ENCODE measurements around the gene JPH3.

Gene JPH3

DNA sequence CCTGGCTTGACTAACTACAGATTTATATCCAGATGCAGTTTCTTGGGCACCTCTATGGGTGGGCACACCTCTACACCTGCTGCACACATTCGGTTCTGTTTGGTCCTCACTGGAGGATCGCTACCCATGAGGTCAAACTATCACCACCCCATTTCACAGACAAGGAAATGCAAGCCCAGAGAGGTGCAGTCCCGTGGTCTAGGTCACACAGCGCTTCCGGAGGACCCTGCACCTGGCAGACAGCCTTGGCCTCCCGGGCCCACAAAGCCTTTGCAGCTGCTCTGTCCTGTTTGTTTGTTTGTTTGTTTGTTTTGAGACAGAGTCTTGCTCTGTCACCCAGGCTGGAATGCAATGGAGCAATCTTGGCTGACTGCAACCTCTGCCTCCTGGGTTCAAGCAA lies 39.3 kb upstream of the JPH3 start:
- Histone ChIP-seq H3K27ac (ENCODE audit: low read length) (no peak overlapping the region), H3K4me3 (ENCODE audit: low read length) (no peak overlapping the region), H3K27me3 (ENCODE audit: insufficient read depth, low read length) (no peaks in the 10 kb centered on the region), H3K4me1 (ENCODE audit: insufficient read depth, low read length) (no peaks in the 10 kb centered on the region), H3K9me3 (ENCODE audit: insufficient read depth, low read depth, low read length) (no peaks in the 10 kb centered on the region), H3K36me3 (ENCODE audit: insufficient read depth, low read depth, low read length) (no peaks in the 10 kb centered on the region), H3K9ac (ENCODE audit: low read depth, low read length) (no peak overlapping the region)

DNA sequence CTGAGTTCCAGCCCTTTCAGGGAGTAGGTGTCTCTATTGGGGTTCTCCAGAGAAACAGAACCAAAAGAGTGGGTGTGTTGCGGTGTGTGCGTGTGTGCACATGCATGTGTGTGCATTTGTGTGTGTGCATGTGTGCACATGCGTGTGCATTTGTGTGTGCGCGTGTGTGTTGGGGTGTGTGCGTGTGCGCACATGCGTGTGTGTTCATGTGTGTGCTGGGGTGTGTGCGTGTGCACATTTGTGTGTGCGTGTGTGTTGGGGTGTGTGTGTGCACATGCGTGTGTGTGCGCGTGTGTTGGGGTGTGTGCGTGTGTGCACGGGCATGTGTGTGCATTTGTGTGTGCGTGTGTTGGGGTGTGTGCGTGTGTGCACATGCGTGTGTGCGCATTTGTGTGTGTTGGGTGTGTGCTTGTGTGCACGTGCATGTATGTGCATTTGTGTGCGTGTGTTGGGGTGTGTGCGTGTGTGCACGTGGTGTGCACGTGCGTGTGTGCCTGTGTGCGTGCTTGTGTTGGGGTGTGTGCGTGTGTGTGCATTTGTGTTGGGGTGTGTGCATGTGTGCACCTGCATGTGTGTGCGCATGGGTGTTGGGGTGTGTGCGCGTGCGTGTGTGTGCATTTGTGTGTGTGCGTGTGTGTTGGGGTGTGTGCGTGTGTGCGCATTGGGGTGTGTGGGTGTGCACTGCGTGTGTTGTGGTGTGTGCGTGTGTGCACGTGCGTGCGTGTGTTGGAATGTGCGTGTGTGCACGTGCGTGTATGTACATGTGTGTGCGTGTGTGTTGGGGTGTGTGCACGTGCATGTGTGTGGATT lies 38.4 kb upstream of the JPH3 start:
- H3K9ac ChIP-seq (ENCODE audit: low read depth, low read length) = no peak overlapping the region
- H3K27ac ChIP-seq (ENCODE audit: low read length) = no peak overlapping the region
- no peaks in the 10 kb centered on the region for H3K9me3 ChIP-seq (ENCODE audit: insufficient read depth, low read depth, low read length)
- H3K36me3 ChIP-seq (ENCODE audit: insufficient read depth, low read depth, low read length) = no peaks in the 10 kb centered on the region
- no peaks in the 10 kb centered on the region for H3K27me3 ChIP-seq (ENCODE audit: insufficient read depth, low read length)
- H3K4me1 ChIP-seq (ENCODE audit: insufficient read depth, low read length) = no peaks in the 10 kb centered on the region
- no peak overlapping the region for H3K4me3 ChIP-seq (ENCODE audit: low read length)

DNA sequence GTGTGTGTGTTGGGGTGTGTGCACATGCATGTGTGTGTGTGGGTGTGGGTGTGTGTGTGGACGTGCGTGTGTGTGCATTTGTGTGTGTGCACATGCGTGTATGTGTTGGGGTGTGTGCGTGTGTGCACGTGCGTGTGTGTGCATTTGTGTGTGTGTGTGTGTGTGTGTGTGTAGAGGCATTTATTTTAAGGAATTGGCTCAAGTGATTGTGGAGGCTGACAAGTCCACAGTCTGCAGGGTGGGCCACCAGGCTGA lies 37.9 kb upstream of the JPH3 start:
- H3K4me3 ChIP-seq (ENCODE audit: low read length) = no peak overlapping the region
- no peaks in the 10 kb centered on the region for H3K4me1 ChIP-seq (ENCODE audit: insufficient read depth, low read length)
- no peaks in the 10 kb centered on the region for H3K27me3 ChIP-seq (ENCODE audit: insufficient read depth, low read length)
- H3K36me3 ChIP-seq (ENCODE audit: insufficient read depth, low read depth, low read length) = no peaks in the 10 kb centered on the region
- H3K27ac ChIP-seq (ENCODE audit: low read length) = no peak overlapping the region
- H3K9me3 ChIP-seq (ENCODE audit: insufficient read depth, low read depth, low read length) = no peaks in the 10 kb centered on the region
- H3K9ac ChIP-seq (ENCODE audit: low read depth, low read length) = no peak overlapping the region

DNA sequence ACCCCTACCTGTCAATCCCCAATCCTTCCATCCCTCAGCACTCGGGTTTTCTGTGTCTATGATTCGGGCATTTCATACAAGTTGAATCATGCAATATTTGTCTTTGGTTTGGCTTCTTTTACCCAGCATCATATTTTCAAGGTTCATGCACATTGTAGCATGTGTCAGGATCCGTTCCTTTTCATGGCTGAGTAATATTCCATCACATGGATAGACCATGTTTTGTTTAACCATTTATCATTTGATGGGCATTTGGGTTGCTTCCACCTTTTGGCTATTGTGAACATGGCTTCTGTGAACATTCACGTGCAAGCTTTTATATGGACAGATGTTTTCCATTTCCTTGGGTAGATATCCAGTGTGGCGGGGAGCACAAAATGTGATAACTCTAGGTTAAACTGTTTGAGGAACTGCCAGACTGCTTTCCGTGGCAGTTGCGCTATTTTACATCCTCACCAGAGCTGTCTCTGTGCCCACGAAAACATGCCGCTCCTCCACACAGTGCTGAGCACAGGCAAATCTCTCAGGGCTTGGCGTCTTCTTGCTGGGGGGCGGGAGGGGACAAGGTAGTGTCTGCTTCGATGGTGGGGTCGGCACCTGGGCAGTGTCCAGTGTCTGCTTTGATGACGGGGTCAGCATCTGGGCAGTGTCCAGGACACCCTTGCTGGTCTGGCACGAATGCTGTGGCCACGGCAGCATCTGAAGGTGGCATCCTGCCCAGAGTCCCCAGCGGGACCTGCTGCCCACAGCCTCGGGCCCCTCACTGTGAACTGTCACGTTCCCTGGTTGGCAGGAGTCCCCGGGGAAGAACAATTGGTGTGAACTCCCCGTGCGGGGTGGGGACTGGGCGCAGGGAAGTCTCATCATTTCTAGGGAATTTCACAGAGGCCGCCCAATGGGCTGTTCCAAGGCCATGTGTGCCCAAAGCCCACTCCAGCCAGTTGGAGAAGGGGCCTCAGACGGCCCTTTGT lies 32.4 kb upstream of the JPH3 start:
- no peaks in the 10 kb centered on the region for H3K36me3 ChIP-seq (ENCODE audit: insufficient read depth, low read depth, low read length)
- no peaks in the 10 kb centered on the region for H3K27me3 ChIP-seq (ENCODE audit: insufficient read depth, low read length)
- H3K9ac ChIP-seq (ENCODE audit: low read depth, low read length) = no peak overlapping the region
- peaks cover 3% of the 10 kb centered on the region; the same call in 1 of the 2 replicates for H3K4me1 ChIP-seq (ENCODE audit: insufficient read depth, low read length)
- H3K4me3 ChIP-seq (ENCODE audit: low read length) = no peak overlapping the region
- H3K9me3 ChIP-seq (ENCODE audit: insufficient read depth, low read depth, low read length) = no peaks in the 10 kb centered on the region
- H3K27ac ChIP-seq (ENCODE audit: low read length) = no peak overlapping the region

DNA sequence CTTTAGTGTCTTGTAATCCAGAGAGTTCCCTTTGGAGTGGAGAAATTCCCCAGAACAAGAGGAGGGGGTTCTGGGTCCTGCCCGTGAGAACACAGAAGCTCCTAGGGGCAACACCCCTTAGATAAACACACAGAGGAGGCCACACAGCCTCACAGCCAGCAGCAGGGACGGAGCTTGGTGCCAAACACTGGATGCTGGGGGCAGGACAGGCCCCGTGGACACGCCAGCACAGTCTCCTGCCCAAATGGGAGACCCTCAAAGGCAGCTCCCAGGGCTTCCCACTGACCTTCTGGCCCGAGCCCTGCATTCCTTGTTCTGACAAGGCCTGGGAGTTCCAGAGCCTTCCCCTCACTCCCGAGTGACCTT lies 31.8 kb upstream of the JPH3 start:
- Histone ChIP-seq H3K36me3 (ENCODE audit: insufficient read depth, low read depth, low read length) (no peaks in the 10 kb centered on the region), H3K27ac (ENCODE audit: low read length) (no peak overlapping the region), H3K9ac (ENCODE audit: low read depth, low read length) (no peak overlapping the region), H3K9me3 (ENCODE audit: insufficient read depth, low read depth, low read length) (no peaks in the 10 kb centered on the region), H3K27me3 (ENCODE audit: insufficient read depth, low read length) (no peaks in the 10 kb centered on the region), H3K4me1 (ENCODE audit: insufficient read depth, low read length) (peaks cover 7% of the 10 kb centered on the region; the same call in 1 of the 2 replicates), H3K4me3 (ENCODE audit: low read length) (no peak overlapping the region)

DNA sequence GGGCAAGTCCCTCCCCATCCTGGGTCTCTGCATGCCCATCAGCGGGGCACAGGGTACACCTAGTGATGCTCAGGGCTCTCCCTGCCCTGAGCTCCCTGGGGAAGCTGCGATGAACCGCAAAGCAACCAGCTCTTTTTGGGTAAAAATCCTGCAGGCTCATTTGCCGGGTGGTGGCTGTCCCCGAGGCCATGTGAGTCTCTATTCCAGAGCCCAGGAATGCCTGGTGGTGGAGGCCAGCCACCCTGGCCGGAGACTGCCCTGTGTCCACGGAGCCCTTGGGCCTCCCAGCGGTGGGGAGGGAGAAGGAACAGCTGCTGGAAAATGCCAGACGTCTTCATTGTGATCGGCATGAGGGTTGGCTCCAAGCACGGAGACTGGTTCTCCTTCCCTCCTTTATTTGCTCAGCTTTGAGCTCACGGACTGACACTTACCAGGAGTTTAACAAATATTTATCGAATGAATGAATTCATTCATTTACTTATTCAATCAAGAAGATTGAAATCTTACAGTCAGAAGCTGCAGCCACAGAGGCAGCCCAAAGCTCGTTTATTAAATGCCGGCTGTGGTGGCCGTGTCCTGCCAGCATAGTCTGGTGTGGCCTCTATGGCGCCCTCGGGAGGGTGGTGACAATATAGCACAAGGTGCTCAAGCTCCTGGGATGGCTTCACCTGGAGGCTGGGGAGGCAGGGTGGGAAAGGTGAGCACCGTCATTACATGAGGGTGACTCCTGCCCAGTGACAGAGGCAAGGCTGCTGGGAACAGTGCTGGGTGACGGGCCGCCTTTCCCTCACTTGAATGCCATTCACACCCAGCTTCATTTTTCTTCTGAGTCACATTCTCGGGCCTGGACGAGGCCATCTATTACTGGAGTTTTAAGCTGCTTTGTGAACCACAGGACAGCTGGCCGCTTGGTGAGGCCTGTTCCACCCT lies 31.1 kb upstream of the JPH3 start:
- H3K27ac ChIP-seq (ENCODE audit: low read length) = no peak overlapping the region
- H3K4me1 ChIP-seq (ENCODE audit: insufficient read depth, low read length) = peaks cover 12% of the 10 kb centered on the region; the same call in 1 of the 2 replicates
- H3K9me3 ChIP-seq (ENCODE audit: insufficient read depth, low read depth, low read length) = no peaks in the 10 kb centered on the region
- no peak overlapping the region for H3K9ac ChIP-seq (ENCODE audit: low read depth, low read length)
- H3K27me3 ChIP-seq (ENCODE audit: insufficient read depth, low read length) = no peaks in the 10 kb centered on the region
- no peak overlapping the region for H3K4me3 ChIP-seq (ENCODE audit: low read length)
- H3K36me3 ChIP-seq (ENCODE audit: insufficient read depth, low read depth, low read length) = no peaks in the 10 kb centered on the region

DNA sequence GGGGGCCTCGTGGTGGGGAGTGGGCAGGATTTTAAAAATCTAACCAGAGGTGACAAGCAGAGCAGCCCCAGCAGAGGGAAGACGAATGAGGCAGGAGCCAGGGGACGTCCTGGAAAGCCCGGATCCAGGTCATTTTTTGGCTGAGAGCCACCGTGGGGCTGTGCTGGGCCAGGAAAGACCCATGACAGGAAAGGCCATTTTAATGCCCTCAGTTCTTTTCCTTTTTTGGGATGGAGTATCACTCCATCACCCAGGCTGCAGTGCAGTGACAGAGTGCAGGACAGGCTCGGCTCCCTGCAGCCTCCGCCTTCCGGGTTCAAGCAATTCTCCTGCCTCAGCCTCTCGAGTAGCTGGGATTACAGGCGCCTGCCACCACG lies 30.5 kb upstream of the JPH3 start:
- Histone ChIP-seq H3K4me3 (ENCODE audit: low read length) (no peak overlapping the region), H3K27me3 (ENCODE audit: insufficient read depth, low read length) (no peaks in the 10 kb centered on the region), H3K4me1 (ENCODE audit: insufficient read depth, low read length) (peaks cover 15% of the 10 kb centered on the region; the same call in 1 of the 2 replicates), H3K9ac (ENCODE audit: low read depth, low read length) (no peak overlapping the region), H3K36me3 (ENCODE audit: insufficient read depth, low read depth, low read length) (no peaks in the 10 kb centered on the region), H3K27ac (ENCODE audit: low read length) (no peak overlapping the region), H3K9me3 (ENCODE audit: insufficient read depth, low read depth, low read length) (no peaks in the 10 kb centered on the region)

DNA sequence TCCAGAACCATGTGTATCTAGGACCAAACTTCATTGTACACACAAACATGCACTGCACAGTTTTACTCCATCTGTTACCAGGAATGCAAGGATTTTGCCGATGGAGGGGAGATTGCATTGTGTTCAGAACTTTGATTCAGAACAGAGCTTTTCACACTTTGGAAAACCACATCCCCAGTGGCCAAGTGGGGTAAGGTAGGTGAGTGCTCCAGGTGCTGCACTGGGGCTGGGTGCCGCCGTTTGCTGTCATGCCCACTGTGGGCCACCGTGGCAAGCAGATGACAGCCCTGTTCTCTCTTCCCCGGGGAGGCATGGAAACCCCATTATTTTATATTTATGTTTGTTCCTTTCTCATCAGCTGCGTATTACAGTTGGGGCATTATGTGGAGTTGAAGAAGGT lies 29.3 kb upstream of the JPH3 start:
- peaks cover 15% of the 10 kb centered on the region; the same call in 1 of the 2 replicates for H3K4me1 ChIP-seq (ENCODE audit: insufficient read depth, low read length)
- H3K36me3 ChIP-seq (ENCODE audit: insufficient read depth, low read depth, low read length) = no peaks in the 10 kb centered on the region
- H3K9ac ChIP-seq (ENCODE audit: low read depth, low read length) = no peak overlapping the region
- H3K27ac ChIP-seq (ENCODE audit: low read length) = no peak overlapping the region
- H3K4me3 ChIP-seq (ENCODE audit: low read length) = no peak overlapping the region
- no peaks in the 10 kb centered on the region for H3K27me3 ChIP-seq (ENCODE audit: insufficient read depth, low read length)
- no peaks in the 10 kb centered on the region for H3K9me3 ChIP-seq (ENCODE audit: insufficient read depth, low read depth, low read length)

DNA sequence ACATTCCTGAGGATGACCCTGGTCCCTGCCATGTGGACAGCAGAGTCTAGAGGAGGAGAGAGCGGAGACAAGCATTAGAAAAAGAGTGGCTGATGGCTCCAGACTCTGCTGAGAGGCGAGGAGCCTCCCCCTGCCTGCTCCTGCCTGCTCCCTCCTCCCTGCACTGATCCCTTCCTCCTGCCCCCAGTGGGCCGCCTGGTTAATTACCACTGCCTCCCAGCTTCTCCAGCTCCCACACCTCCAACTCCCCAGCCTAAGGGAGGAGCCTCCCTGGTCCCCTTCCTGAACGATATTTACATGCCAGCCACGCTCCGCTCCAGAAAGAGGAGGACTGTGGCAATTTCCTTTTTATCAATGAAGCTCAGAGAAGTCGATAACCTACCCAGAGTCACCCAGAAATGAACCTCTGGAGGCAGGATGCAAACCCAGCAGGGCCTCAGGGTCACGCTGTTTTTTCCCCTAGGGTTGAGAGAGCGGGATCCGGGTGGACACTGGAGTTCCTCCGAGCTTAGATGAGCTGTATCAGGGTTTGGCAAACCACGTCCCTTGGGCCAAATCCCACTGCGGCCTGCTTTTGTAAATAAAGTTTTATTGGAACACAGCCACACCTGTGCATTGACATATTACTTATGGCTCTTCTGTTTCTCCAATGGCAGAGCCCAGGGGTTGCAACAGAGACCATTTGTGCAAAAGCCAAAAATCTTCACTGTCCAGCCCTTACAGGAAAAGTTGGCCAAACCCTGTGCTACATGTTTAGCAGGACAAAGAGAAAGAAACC lies 27.1 kb upstream of the JPH3 start:
- Histone ChIP-seq H3K27ac (ENCODE audit: low read length) (no peak overlapping the region), H3K27me3 (ENCODE audit: insufficient read depth, low read length) (no peaks in the 10 kb centered on the region), H3K9ac (ENCODE audit: low read depth, low read length) (peak overlapping the region; percentile 47; the same call in 1 of the 2 replicates), H3K36me3 (ENCODE audit: insufficient read depth, low read depth, low read length) (no peaks in the 10 kb centered on the region), H3K4me3 (ENCODE audit: low read length) (peak overlapping the region; percentile 45), H3K9me3 (ENCODE audit: insufficient read depth, low read depth, low read length) (no peaks in the 10 kb centered on the region), H3K4me1 (ENCODE audit: insufficient read depth, low read length) (peaks cover 15% of the 10 kb centered on the region; the same call in 1 of the 2 replicates)

DNA sequence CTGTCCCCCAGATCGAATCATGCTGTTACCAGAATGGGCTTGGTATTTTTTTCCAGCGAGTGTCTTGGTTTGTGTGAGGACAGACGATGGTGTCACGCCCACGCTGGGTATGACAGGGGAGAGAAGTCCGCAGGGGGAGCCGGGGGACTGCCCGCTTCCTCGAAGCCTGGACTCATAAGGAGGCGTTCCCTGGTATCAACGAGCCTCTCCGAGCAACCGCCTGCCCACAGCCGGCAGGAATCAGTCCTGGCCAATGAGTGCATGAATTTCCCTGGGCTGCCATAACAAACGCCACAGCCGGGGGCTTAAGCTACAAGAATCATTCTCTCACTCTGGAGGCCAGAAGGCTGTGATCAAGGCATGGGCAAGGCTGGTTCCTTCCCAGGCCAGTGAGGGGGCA lies 26.1 kb upstream of the JPH3 start:
- peaks cover 15% of the 10 kb centered on the region; the same call in 1 of the 2 replicates for H3K4me1 ChIP-seq (ENCODE audit: insufficient read depth, low read length)
- H3K36me3 ChIP-seq (ENCODE audit: insufficient read depth, low read depth, low read length) = no peaks in the 10 kb centered on the region
- H3K9ac ChIP-seq (ENCODE audit: low read depth, low read length) = peak overlapping the region; percentile 47; the same call in 1 of the 2 replicates
- peak overlapping the region; percentile 45; the same call in 1 of the 2 replicates for H3K4me3 ChIP-seq (ENCODE audit: low read length)
- H3K9me3 ChIP-seq (ENCODE audit: insufficient read depth, low read depth, low read length) = no peaks in the 10 kb centered on the region
- H3K27me3 ChIP-seq (ENCODE audit: insufficient read depth, low read length) = no peaks in the 10 kb centered on the region
- no peak overlapping the region for H3K27ac ChIP-seq (ENCODE audit: low read length)

All from iPS-20b (cell line).